H1 (cell line): ENCODE measurements around the gene SPG7. TPM values are rescaled to one million over a fixed set of nuclear protein-coding genes. Genes with fewer than 3 reads are reported as not detected.

ENCODE experiments used
- BRCA1 ChIP-seq: IDR thresholded peaks from 2 replicates; pipeline ENCODE4 v1.6.1; 2012; ENCODE audit warnings: low read depth, low read length, improper control_type of control experiment
- EGR1 ChIP-seq: IDR thresholded peaks from 2 replicates; pipeline ENCODE4 v1.6.1; 2011; ENCODE audit warnings: low read depth, low read length, borderline replicate concordance
- POU5F1 ChIP-seq: IDR thresholded peaks from 2 replicates; pipeline ENCODE4 v1.6.1; 2011; ENCODE audit warnings: low read depth, mild to moderate bottlenecking, low read length, moderate library complexity
- TAF1 ChIP-seq: IDR thresholded peaks from 2 replicates; pipeline ENCODE4 v1.6.1; 2011; ENCODE audit warnings: mild to moderate bottlenecking, low read depth, low read length
- polyA plus RNA-seq, 7 experiments: library from polyadenylated mRNA; depleted of rRNA in 3 of 7; stranded (reverse) in 5 of 7; unstranded in 2 of 7; fragments of >200 nt in 5 of 7; fragments of 200-250 nt in 2 of 7; gene quantifications; 1 replicate in 5 of 7; 2 replicates in 1 of 7; 4 replicates in 1 of 7; pipeline versions ENCODE4 v1.2.1 to v1.2.3, GENCODE V29; 2011 to 2013; ENCODE audit warnings: missing spikeins in 2 of 7, mixed read lengths in 2 of 7
- total RNA-seq: library from RNA; stranded (reverse); fragmentation: NEBNext Ultra II Directional; extraction: Animal tissue kit (Norgen Biotek cat#: 25700); gene quantifications from 2 replicates; pipeline ENCODE4 v1.2.1, GENCODE V29; 2021

SPG7 gene
- total and polyA plus RNA-seq, 2 of the 8 experiments (the other 6 are each of a cell fraction or from before 2014, with no cell fraction given), result 72.1 to 113 TPM

- no peak for TF ChIP-seq POU5F1
- no peak for TF ChIP-seq EGR1
- TF ChIP-seq BRCA1, result no peak
- TF ChIP-seq TAF1, result no peak
These were observed 28.8 kb downstream of the SPG7 start (continued) for GRCh38 chr16:89536886-89537548.
